ENCODE data around the gene NAGLU. TPM values are rescaled to one million over a fixed set of nuclear protein-coding genes. Genes with fewer than 3 reads are reported as not detected.

Gene NAGLU
- total and polyA plus RNA-seq, 2 of the 13 experiments (the other 11 are each of a cell fraction or from before 2014, with no cell fraction given), result 28.2 to 40.1 TPM

DNA sequence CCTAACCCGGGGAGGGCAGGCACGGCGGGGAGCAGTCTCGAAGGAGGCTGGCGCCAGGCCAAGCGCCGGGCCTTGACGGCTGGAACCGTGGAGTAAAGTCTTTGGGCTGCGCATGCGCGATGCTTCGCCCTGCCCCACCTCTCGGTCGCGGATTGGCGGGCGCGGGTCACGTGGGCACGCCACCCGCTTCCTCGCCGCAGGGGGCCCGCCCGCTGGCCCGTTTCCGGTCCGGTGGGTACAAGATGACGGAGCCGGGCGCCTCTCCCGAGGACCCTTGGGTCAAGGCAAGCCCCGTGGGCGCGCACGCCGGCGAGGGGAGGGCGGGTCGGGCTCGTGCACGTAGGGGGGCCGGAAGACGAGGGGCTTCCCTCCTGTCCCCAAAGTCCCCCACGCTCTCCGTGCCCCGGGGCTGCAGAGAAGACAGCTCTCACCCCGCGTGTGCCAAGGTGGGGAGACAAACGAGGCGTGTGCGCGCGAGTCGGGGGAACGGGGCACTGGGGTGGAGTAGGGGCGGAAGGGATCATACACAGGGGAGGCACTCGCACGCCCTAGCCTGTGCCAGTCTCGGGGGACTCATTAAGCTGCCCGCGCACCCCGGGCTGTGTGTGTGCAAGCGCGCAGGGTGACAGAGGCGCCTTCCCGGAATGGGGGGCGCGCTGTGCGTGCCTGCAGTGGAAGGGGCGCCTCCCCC is 31.0 kb downstream of the NAGLU start, which contains the start of gene MLX (continued):
- TF ChIP-seq, protein P1, sequence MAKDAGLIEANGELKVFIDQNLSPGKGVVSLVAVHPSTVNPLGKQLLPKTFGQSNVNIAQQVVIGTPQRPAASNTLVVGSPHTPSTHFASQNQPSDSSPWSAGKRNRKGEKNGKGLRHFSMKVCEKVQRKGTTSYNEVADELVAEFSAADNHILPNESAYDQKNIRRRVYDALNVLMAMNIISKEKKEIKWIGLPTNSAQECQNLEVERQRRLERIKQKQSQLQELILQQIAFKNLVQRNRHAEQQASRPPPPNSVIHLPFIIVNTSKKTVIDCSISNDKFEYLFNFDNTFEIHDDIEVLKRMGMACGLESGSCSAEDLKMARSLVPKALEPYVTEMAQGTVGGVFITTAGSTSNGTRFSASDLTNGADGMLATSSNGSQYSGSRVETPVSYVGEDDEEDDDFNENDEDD (CRISPR knock-in tag; IDR thresholded peaks at IDR 0.05; ENCODE audit: borderline replicate concordance), result peak; percentile 79; the same call in 1 of the 2 replicates
- TF ChIP-seq ZNF724P (CRISPR knock-in tag; IDR thresholded peaks at IDR 0.05; ENCODE audit: borderline replicate concordance) (peak; percentile 92; the same call in 1 of the 2 replicates), ZFP62 (CRISPR knock-in tag; IDR thresholded peaks at IDR 0.05) (no peak), ZNF782 (CRISPR knock-in tag; IDR thresholded peaks at IDR 0.05; ENCODE audit: borderline replicate concordance) (peak; percentile 73; the same call in 1 of the 2 replicates), ZNF414 (CRISPR knock-in tag; IDR thresholded peaks at IDR 0.05) (peak; percentile 98; the same call in 1 of the 2 replicates), GTF3A (CRISPR knock-in tag; conservative IDR thresholded peaks at IDR 0.05) (0 out of 2 replicates have a peak, but pooled peaks have one; percentile 88), ZKSCAN8 (CRISPR knock-in tag; IDR thresholded peaks at IDR 0.05; ENCODE audit: borderline replicate concordance) (peak; percentile 14; the same call in 1 of the 2 replicates), SOX5 (CRISPR knock-in tag; IDR thresholded peaks at IDR 0.05; ENCODE audit: borderline replicate concordance) (peak; percentile 61), FOXM1 (CRISPR knock-in tag; IDR thresholded peaks at IDR 0.05) (0 out of 2 replicates have a peak, but pooled peaks have one; percentile 20), FOXA1 (IDR thresholded peaks at IDR 0.05) (no peak), FOXA1 (CRISPR knock-in tag; IDR thresholded peaks at IDR 0.05) (peak; percentile 29; the same call in 1 of the 2 replicates), NFRKB (IDR thresholded peaks at IDR 0.05) (no peak), JARID2 (CRISPR knock-in tag; IDR thresholded peaks at IDR 0.05; ENCODE audit: insufficient replicate concordance) (peak; percentile 67), NFIB (CRISPR knock-in tag; IDR thresholded peaks at IDR 0.05; ENCODE audit: borderline replicate concordance) (peak; percentile 98), ZNF547 (CRISPR knock-in tag; IDR thresholded peaks at IDR 0.05) (peak; percentile 37), MBNL3 (CRISPR knock-in tag; conservative IDR thresholded peaks at IDR 0.05) (no peak)
- TF ChIP-seq, protein P2, sequence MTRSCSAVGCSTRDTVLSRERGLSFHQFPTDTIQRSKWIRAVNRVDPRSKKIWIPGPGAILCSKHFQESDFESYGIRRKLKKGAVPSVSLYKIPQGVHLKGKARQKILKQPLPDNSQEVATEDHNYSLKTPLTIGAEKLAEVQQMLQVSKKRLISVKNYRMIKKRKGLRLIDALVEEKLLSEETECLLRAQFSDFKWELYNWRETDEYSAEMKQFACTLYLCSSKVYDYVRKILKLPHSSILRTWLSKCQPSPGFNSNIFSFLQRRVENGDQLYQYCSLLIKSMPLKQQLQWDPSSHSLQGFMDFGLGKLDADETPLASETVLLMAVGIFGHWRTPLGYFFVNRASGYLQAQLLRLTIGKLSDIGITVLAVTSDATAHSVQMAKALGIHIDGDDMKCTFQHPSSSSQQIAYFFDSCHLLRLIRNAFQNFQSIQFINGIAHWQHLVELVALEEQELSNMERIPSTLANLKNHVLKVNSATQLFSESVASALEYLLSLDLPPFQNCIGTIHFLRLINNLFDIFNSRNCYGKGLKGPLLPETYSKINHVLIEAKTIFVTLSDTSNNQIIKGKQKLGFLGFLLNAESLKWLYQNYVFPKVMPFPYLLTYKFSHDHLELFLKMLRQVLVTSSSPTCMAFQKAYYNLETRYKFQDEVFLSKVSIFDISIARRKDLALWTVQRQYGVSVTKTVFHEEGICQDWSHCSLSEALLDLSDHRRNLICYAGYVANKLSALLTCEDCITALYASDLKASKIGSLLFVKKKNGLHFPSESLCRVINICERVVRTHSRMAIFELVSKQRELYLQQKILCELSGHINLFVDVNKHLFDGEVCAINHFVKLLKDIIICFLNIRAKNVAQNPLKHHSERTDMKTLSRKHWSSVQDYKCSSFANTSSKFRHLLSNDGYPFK (CRISPR knock-in tag; IDR thresholded peaks at IDR 0.05; ENCODE audit: borderline replicate concordance), result peak; percentile 75; the same call in 1 of the 2 replicates
- TF ChIP-seq, protein P3, sequence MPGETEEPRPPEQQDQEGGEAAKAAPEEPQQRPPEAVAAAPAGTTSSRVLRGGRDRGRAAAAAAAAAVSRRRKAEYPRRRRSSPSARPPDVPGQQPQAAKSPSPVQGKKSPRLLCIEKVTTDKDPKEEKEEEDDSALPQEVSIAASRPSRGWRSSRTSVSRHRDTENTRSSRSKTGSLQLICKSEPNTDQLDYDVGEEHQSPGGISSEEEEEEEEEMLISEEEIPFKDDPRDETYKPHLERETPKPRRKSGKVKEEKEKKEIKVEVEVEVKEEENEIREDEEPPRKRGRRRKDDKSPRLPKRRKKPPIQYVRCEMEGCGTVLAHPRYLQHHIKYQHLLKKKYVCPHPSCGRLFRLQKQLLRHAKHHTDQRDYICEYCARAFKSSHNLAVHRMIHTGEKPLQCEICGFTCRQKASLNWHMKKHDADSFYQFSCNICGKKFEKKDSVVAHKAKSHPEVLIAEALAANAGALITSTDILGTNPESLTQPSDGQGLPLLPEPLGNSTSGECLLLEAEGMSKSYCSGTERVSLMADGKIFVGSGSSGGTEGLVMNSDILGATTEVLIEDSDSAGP (CRISPR knock-in tag; IDR thresholded peaks at IDR 0.05; ENCODE audit: borderline replicate concordance), result peak; percentile 92
- TF ChIP-seq, protein P4, sequence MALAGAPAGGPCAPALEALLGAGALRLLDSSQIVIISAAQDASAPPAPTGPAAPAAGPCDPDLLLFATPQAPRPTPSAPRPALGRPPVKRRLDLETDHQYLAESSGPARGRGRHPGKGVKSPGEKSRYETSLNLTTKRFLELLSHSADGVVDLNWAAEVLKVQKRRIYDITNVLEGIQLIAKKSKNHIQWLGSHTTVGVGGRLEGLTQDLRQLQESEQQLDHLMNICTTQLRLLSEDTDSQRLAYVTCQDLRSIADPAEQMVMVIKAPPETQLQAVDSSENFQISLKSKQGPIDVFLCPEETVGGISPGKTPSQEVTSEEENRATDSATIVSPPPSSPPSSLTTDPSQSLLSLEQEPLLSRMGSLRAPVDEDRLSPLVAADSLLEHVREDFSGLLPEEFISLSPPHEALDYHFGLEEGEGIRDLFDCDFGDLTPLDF (CRISPR knock-in tag; IDR thresholded peaks at IDR 0.05), result peak; percentile 74; the same call in 1 of the 2 replicates
- TF ChIP-seq, protein P5, sequence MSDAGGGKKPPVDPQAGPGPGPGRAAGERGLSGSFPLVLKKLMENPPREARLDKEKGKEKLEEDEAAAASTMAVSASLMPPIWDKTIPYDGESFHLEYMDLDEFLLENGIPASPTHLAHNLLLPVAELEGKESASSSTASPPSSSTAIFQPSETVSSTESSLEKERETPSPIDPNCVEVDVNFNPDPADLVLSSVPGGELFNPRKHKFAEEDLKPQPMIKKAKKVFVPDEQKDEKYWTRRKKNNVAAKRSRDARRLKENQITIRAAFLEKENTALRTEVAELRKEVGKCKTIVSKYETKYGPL (CRISPR knock-in tag; IDR thresholded peaks at IDR 0.05), result peak; percentile 24; the same call in 1 of the 2 replicates
- TF ChIP-seq, protein P6, sequence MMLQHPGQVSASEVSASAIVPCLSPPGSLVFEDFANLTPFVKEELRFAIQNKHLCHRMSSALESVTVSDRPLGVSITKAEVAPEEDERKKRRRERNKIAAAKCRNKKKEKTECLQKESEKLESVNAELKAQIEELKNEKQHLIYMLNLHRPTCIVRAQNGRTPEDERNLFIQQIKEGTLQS (CRISPR knock-in tag; IDR thresholded peaks at IDR 0.05), result peak; percentile 25

Measured in HepG2 (cell line).